Peyer's patch (tissue), 4 donors: Measurements from ENCODE around the gene SETD2. TPM values are rescaled to one million over a fixed set of nuclear protein-coding genes. Genes with fewer than 3 reads are reported as not detected.
A peak's percentile ranks its signal among the peaks of the same experiment; 100 is the strongest.

ENCODE experiments used
- DNase-seq, 3 donors: peaks; one replicate each; pipeline ENCODE4 v3.0.0-alpha.2; 2017 to 2019
- H3K27ac ChIP-seq, 4 donors: fragments of 200-600 bp; sonication (generic); one replicate each; pipeline ENCODE4 v1.5.1; 2016 to 2019
- H3K27me3 ChIP-seq, 2 donors: fragments of 200-600 bp; sonication (generic); one replicate each; pipeline ENCODE4 v1.5.1; 2019
- H3K36me3 ChIP-seq, 3 donors: fragments of 200-600 bp; sonication (generic); one replicate each; pipeline ENCODE4 v1.5.1; 2016 to 2019
- H3K4me1 ChIP-seq, 4 donors: fragments of 200-600 bp; sonication (generic); one replicate each; pipeline ENCODE4 v1.5.1; 2016 to 2019
- H3K4me3 ChIP-seq, 4 donors: fragments of 200-600 bp; sonication (generic); 1 replicate in 3 of 4; 2 replicates in 1 of 4; pipeline ENCODE4 v1.5.1; 2016 to 2019; ENCODE audit warnings: mild to moderate bottlenecking in 1 of 4
- H3K9me3 ChIP-seq, 4 donors: fragments of 200-600 bp; sonication (generic); one replicate each; pipeline ENCODE4 v1.5.1; 2016 to 2019; ENCODE audit warnings: mild to moderate bottlenecking in 1 of 4
- POLR2A ChIP-seq, 2 donors: fragments of 450-650 bp; IDR thresholded peaks; one replicate each; pipeline ENCODE4 v1.5.1; 2017; ENCODE audit warnings: antibody characterized with exemption in 2 of 2, mild to moderate bottlenecking in 2 of 2, moderate library complexity in 2 of 2
- total RNA-seq, 4 donors: library from RNA; depleted of rRNA; stranded (reverse); fragments of >200 nt; gene quantifications; one replicate each; pipeline ENCODE4 v1.1.0, GENCODE V29; 2016
- TF ChIP-seq, protein P1 (sequence below), 6 experiments: fragments of 450-650 bp in 4 of 6; fragments of 200-600 bp in 2 of 6; sonication (generic) in 1 of 6; IDR thresholded peaks; one replicate each; pipeline ENCODE4 v1.5.1; 2017 to 2019; ENCODE audit warnings: antibody characterized with exemption in 6 of 6, mild to moderate bottlenecking in 3 of 6, moderate library complexity in 1 of 6

The SETD2 gene
- total RNA-seq, 4 donors from 2014 or later, result 75.8 to 173 (median 82.2) TPM

GRCh38 chr3:46994801-46995731, 168.8 kb downstream of the SETD2 start:
- peak in 1 of 3 donors; percentile 39 for DNase-seq
- H3K36me3 ChIP-seq, result peaks cover 0 to 48% (median 0%) of the 10 kb centered on the region in 3 donors

DNA sequence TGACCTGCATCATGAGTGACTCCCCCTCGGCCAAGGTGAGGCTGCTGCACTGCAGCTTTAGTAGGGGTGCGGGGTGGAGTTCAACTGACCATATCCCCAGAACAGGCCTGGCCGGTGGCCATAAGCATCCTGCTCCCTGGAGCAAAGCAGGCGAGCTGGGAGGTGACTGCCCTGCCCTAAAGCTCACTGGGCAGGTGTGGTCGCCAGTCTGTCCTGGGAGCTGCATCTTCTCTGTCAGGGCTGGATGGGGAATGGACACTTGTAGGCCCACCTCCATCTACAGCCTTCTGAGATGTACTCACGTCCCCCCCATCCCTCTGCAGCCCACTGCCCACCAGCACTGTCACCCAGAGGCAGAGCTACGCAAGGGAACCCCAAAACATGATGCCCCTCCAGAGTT, 169.9 kb downstream of the SETD2 start:
- DNase-seq, result no peak
- H3K36me3 ChIP-seq, result peaks cover 0 to 45% (median 0%) of the 10 kb centered on the region in 3 donors
- no peaks in the 10 kb centered on the region for H3K9me3 ChIP-seq
- no peak for TF ChIP-seq POLR2A (IDR thresholded peaks at IDR 0.05)
- TF ChIP-seq, protein P1, sequence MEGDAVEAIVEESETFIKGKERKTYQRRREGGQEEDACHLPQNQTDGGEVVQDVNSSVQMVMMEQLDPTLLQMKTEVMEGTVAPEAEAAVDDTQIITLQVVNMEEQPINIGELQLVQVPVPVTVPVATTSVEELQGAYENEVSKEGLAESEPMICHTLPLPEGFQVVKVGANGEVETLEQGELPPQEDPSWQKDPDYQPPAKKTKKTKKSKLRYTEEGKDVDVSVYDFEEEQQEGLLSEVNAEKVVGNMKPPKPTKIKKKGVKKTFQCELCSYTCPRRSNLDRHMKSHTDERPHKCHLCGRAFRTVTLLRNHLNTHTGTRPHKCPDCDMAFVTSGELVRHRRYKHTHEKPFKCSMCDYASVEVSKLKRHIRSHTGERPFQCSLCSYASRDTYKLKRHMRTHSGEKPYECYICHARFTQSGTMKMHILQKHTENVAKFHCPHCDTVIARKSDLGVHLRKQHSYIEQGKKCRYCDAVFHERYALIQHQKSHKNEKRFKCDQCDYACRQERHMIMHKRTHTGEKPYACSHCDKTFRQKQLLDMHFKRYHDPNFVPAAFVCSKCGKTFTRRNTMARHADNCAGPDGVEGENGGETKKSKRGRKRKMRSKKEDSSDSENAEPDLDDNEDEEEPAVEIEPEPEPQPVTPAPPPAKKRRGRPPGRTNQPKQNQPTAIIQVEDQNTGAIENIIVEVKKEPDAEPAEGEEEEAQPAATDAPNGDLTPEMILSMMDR (IDR thresholded peaks at IDR 0.05), result no peak
- H3K4me3 ChIP-seq, result no peak overlapping the region
- no peak overlapping the region for H3K27ac ChIP-seq
- peaks cover 0 to 10% (median 4%) of the 10 kb centered on the region in 4 donors for H3K4me1 ChIP-seq
- H3K27me3 ChIP-seq, result no peaks in the 10 kb centered on the region

More at GRCh38 chr3:46994801-46995731, 168.8 kb downstream of the SETD2 start:
- Histone ChIP-seq H3K4me1 (peaks cover 0 to 9% (median 2%) of the 10 kb centered on the region in 4 donors), H3K27me3 (no peaks in the 10 kb centered on the region), H3K4me3 (no peak overlapping the region), H3K9me3 (no peaks in the 10 kb centered on the region), H3K27ac (no peak overlapping the region)
- TF ChIP-seq, protein P1 (IDR thresholded peaks at IDR 0.05), result no peak
- no peak for TF ChIP-seq POLR2A (IDR thresholded peaks at IDR 0.05)

- Histone ChIP-seq H3K4me1 (peaks cover 0 to 11% (median 7%) of the 10 kb centered on the region in 4 donors), H3K27me3 (no peaks in the 10 kb centered on the region), H3K9me3 (no peaks in the 10 kb centered on the region), H3K27ac (no peak overlapping the region), H3K4me3 (no peak overlapping the region), H3K36me3 (peaks cover 0 to 46% (median 0%) of the 10 kb centered on the region in 3 donors)
- TF ChIP-seq, protein P1 (IDR thresholded peaks at IDR 0.05), result no peak
- TF ChIP-seq POLR2A (IDR thresholded peaks at IDR 0.05), result no peak
- no peak for DNase-seq
These were observed 170.6 kb downstream of the SETD2 start for GRCh38 chr3:46993292-46993691.

DNA sequence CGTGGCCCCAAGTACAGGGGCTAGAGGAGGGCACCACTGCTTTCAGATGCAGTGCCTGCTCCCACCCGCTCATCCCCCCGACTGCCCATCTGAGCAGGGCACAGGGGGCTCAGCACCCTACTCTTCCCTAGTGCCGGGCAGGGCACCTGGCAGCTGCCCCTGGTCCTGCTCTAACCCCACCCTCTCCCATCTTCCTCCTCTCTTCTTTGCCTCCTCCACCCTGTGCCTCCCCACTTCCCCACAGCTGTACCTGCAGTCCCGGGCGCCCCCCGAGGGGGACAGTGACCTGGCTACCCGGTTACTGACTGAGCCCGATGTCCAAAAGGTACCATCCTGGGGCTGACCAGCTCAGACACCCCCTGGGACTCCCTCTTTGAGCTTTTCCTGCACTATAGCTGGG, 171.7 kb downstream of the SETD2 start:
- Histone ChIP-seq H3K27me3 (no peaks in the 10 kb centered on the region), H3K9me3 (no peaks in the 10 kb centered on the region), H3K4me3 (no peak overlapping the region), H3K27ac (no peak overlapping the region), H3K36me3 (peaks cover 0 to 44% (median 0%) of the 10 kb centered on the region in 3 donors), H3K4me1 (peaks cover 0 to 19% (median 10%) of the 10 kb centered on the region in 4 donors)
- TF ChIP-seq POLR2A (IDR thresholded peaks at IDR 0.05), result no peak
- TF ChIP-seq, protein P1 (IDR thresholded peaks at IDR 0.05), result no peak
- no peak for DNase-seq

- H3K9me3 ChIP-seq, result no peaks in the 10 kb centered on the region
- H3K4me3 ChIP-seq, result no peak overlapping the region
- no peaks in the 10 kb centered on the region for H3K27me3 ChIP-seq
- no peak for TF ChIP-seq POLR2A (IDR thresholded peaks at IDR 0.05)
- TF ChIP-seq, protein P1 (IDR thresholded peaks at IDR 0.05), result no peak
- no peak overlapping the region for H3K27ac ChIP-seq
- H3K36me3 ChIP-seq, result peaks cover 0 to 44% (median 0%) of the 10 kb centered on the region in 3 donors
- peaks cover 0 to 25% (median 16%) of the 10 kb centered on the region in 4 donors for H3K4me1 ChIP-seq
- DNase-seq, result no peak
These were observed 172.3 kb downstream of the SETD2 start for GRCh38 chr3:46991406-46992165.
